Ectodermal cell (in vitro differentiated cells): ENCODE results near the gene SUFU.

Experiments
- H3K27ac ChIP-seq: 2 replicates; pipeline ENCODE4 v1.7.0; 2013; ENCODE audit warnings: mild to moderate bottlenecking, low read depth, low read length; ENCODE audit not compliant: insufficient read depth, poor library complexity, severe bottlenecking
- H3K27me3 ChIP-seq: 2 replicates; pipeline ENCODE4 v1.7.0; 2013; ENCODE audit warnings: mild to moderate bottlenecking, low read length; ENCODE audit not compliant: insufficient read depth, control insufficient read depth, poor library complexity, severe bottlenecking
- H3K36me3 ChIP-seq: one replicate; pipeline ENCODE4 v1.7.0; 2013; ENCODE audit warnings: low read length; ENCODE audit not compliant: control insufficient read depth, insufficient read depth
- H3K4me1 ChIP-seq: one replicate; pipeline ENCODE4 v1.7.0; 2013; ENCODE audit warnings: low read length; ENCODE audit not compliant: control insufficient read depth, insufficient read depth
- H3K4me3 ChIP-seq: 2 replicates; pipeline ENCODE4 v1.7.0; 2013; ENCODE audit warnings: low read depth, low read length, control low read depth; ENCODE audit not compliant: insufficient read depth
- H3K9me3 ChIP-seq: 2 replicates; pipeline ENCODE4 v1.7.0; 2013; ENCODE audit warnings: mild to moderate bottlenecking, low read length, moderate library complexity; ENCODE audit not compliant: control insufficient read depth
- WGBS, 2 experiments: methylation state at CpG; one replicate each; pipeline ENCODE4 v1.1.7; 2013; ENCODE audit warnings: missing lambda C conversion rate in 2 of 2; 5-methylcytosine and 5-hydroxymethylcytosine counted together

The SUFU gene

DNA sequence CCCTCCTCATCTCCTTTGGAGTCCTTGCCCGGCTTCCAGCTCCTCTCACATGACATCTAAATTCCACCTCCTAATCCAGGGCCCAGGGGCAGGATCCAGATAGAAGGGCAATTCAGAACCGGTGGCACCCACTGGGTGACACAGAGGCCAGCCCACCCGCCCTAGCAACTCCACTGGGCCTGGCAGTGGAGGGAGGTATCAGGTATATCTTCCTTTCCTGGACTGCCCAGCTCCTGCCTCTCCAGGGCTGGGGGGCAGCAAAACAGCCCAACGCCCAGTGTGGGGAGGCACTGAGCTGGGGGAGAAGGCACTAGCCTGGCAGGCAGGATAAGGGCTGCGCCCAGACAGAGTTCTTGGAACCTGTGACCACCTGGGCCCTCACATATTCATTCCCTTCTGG, 130.1 kb downstream of the SUFU start:
- no peak overlapping the region for H3K4me3 ChIP-seq
- no peak overlapping the region for H3K27ac ChIP-seq
- H3K9me3 ChIP-seq, result no peaks in the 10 kb centered on the region
- WGBS, 2 experiments, result 91 to 94% methylated on average over 5 of the region's 5 CpGs
- peaks cover 32% of the 10 kb centered on the region for H3K4me1 ChIP-seq
- no peaks in the 10 kb centered on the region for H3K36me3 ChIP-seq
- H3K27me3 ChIP-seq, result no peaks in the 10 kb centered on the region

DNA sequence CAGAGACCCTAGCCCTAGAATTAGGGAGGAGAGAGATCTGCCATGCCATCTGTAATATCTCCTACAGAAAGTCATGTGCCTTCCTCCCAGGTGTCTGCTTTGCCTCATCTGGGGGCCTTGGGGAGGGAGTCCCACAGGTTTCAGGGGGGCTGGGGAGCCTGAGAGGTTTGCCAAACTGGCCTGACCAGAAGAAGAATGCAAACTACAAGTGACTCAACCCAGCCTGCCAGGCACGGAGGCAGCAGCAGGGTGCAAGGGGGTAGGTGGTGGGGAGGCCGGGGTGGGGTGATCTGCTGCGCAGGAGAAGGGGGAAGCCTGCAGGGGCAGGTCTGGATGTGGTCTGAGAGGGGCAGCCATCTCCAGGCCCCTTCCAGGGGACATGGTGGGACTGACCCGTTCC, 130.9 kb downstream of the SUFU start:
- no peaks in the 10 kb centered on the region for H3K9me3 ChIP-seq
- peaks cover 25% of the 10 kb centered on the region for H3K4me1 ChIP-seq
- no peak overlapping the region for H3K27ac ChIP-seq
- no peaks in the 10 kb centered on the region for H3K27me3 ChIP-seq
- H3K4me3 ChIP-seq, result no peak overlapping the region
- no peaks in the 10 kb centered on the region for H3K36me3 ChIP-seq
- WGBS, 2 experiments, result 72 to 78% methylated on average over 4 of the region's 4 CpGs

DNA sequence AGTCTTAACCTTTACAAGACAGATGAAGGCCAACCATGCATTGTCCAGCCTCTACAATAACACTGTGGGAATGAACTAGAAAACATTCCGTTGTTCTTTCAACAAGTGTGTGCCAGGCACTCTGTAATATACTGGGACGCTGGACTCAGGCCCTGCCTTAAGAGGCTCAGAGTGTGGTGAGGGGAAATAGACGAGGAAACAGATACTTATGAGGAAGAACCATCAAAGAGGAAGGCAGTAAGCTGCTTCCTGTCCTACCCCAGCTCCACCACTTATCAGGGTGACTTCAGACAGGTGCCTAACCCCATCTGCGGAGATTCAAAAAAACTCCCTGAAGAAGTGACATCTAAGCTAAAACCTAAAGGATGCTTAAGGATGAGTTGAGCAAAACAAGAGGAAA, 131.6 kb downstream of the SUFU start:
- H3K4me1 ChIP-seq, result peaks cover 19% of the 10 kb centered on the region
- no peaks in the 10 kb centered on the region for H3K9me3 ChIP-seq
- H3K27me3 ChIP-seq, result no peaks in the 10 kb centered on the region
- no peak overlapping the region for H3K4me3 ChIP-seq
- WGBS, 2 experiments, result 81 to 91% methylated on average over 4 of the region's 4 CpGs
- no peaks in the 10 kb centered on the region for H3K36me3 ChIP-seq
- no peak overlapping the region for H3K27ac ChIP-seq

DNA sequence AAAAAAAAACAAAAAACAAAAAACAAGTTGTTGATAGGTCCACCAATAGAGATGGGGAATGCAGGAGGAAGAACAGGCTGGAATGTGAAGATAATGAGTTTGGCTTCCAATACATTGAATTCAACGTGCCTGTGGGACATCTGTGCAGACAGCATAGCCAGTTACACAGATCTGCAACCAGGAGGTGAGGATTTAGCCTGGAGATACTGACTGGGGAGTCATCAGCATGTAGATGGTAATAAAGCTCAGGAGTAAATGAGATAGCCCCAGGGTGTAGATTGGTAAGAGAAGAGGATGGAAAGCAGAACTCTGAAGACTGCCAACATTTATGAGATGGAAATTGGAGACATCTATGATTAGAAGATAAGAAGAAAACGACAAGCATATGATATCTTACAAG, 135.8 kb downstream of the SUFU start:
- Histone ChIP-seq H3K27ac (no peak overlapping the region), H3K4me1 (no peaks in the 10 kb centered on the region), H3K36me3 (no peaks in the 10 kb centered on the region), H3K9me3 (no peaks in the 10 kb centered on the region), H3K4me3 (no peak overlapping the region), H3K27me3 (no peaks in the 10 kb centered on the region)
- 78% methylated on average over 2 of the region's 2 CpGs for WGBS, 2 experiments

DNA sequence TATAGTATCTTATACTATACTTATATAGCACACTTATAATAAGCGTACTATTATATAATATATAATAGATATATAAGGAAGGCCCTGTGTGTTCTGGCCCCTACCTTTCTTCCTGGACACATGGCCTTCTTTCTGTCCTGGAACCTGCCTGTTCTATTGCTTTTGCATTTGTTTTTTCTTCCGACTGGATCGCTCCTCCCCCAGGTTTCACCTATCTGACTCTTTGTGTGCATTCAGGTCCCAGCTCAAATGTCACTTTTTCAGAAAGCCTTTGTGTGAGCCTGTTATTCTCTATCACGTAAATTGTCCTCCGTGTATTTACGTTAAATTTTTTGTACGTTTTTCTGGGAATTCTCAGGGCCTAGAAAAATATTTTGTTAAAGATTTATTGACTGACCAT, 137.6 kb downstream of the SUFU start:
- no peak overlapping the region for H3K27ac ChIP-seq
- H3K4me3 ChIP-seq, result peak overlapping the region; percentile 85
- no peaks in the 10 kb centered on the region for H3K27me3 ChIP-seq
- no peaks in the 10 kb centered on the region for H3K4me1 ChIP-seq
- H3K9me3 ChIP-seq, result no peaks in the 10 kb centered on the region
- 51 to 55% methylated on average over 6 of the region's 7 CpGs for WGBS, 2 experiments
- no peaks in the 10 kb centered on the region for H3K36me3 ChIP-seq

DNA sequence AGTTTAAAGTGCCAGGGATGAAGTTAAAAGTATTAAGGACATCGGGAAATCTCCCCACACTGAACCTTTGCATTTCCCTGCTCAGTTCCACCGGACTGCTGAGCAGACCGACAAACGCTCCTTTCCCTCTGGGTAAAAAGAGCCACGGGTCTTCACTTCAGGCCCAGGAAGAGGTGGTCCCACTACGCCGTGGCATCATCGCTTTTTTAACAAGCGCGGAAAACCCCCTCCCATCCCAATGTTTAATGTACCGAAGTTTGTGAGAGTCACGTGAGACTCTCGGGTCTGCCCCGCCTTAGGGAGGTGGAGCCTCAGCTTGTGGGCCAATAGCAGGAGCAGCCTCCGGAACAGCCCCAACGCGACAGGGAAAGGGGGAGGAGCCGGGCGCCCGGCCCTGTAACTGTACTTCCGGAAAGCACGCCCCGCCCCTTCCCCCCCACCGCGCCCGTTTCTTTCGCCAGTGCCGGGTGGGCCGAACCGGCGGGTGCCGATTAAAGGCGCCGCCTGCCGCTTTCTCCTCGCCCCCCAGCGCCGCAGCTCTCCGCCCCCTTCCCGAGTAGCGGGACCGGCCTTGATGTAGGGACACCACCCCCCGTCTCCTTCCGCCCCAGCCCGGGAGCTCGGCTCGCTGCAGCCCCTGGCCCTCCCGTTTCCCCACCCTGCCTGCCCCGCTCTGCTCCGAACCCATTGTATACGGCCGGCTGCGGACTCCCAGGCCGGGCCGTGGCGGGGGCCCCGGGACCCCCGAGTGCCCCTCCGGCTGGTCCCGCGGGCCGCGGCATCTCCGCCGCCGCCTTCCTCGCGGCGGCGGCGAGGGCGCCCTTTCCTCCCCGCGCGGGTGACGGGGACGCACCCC, 138.3 kb downstream of the SUFU start:
- WGBS, 2 experiments, result 0 to 1% methylated on average over 77 of the region's 77 CpGs

DNA sequence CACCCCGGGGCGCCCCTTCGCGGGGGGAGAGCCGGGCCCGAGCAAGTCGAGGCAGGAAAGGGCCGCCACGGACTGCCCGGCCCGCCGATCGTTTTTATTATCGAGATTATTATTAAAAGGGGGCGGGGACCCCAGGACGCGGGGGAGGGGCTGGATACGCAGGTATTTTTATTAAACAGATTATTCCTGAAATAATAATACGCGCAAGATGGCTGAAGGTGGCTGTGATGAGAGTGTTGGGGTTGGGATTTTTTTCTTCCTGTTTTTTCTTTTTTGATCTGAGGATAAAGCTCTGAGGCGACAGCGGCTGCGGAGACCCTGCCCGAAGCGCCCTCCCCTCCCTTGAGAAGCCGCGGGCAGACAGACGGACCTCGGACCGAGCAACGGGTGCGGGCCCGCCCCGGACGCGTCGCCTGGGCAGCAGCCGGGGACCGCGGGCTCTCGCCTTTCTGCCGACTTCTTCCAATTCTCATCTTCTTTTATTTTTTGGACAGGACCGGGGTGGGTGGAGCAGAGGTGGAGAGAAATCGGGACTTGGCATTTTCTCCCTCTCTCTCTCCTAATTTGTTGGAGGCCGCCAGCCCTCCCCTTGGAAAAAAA, 139.1 kb downstream of the SUFU start:
- Histone ChIP-seq H3K9me3 (no peaks in the 10 kb centered on the region), H3K36me3 (no peaks in the 10 kb centered on the region), H3K27ac (peak overlapping the region; percentile 95), H3K27me3 (no peaks in the 10 kb centered on the region), H3K4me3 (peak overlapping the region; percentile 85), H3K4me1 (peaks cover 10% of the 10 kb centered on the region)
- 0 to 1% methylated on average over 44 to 45 of the region's 45 CpGs for WGBS, 2 experiments

More for the DNA sequence above, 138.3 kb downstream of the SUFU start:
- Histone ChIP-seq H3K4me3 (peak overlapping the region; percentile 85), H3K27me3 (no peaks in the 10 kb centered on the region), H3K9me3 (no peaks in the 10 kb centered on the region), H3K4me1 (peaks cover 3% of the 10 kb centered on the region), H3K27ac (peak overlapping the region; percentile 95), H3K36me3 (no peaks in the 10 kb centered on the region)

DNA sequence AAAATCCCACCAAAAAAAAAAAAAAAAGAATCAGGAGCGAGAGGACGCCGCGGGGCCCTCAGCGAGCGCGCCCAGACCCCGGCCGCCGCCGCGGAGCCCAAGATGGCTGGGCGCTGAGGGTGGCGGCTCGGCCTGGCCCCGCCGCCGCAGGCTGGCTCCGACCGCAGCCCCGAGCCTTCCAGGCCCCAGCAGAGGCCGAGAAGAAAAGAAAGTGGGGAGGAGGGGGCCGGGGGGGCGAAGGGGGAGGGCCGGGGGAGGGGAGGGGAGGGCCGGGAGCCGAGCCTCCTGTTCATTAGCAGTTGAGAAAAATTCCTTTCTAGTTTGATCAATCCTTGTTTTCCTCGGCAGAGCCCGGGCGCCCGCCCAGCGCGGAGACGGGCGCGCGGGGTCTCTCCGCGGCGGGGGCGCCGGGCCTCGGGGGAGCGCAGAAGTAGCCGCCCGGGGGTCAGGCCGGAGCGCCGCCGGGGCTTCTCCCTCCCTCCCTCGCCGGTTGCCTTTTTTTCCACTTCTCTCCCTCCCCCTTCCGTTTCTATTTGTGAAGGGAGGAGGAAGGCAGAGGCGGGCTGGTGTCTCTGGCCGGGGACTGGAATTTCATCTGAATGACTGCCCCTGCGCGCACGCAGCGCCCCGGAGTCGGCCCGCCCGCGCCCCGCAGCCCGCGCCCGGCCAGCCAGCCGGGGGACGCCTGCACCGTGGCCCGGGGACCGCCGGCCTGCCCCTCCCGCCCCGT, 139.7 kb downstream of the SUFU start:
- peak overlapping the region; percentile 95 for H3K27ac ChIP-seq
- no peaks in the 10 kb centered on the region for H3K27me3 ChIP-seq
- 0% methylated on average over 64 to 71 of the region's 76 CpGs for WGBS, 2 experiments

DNA sequence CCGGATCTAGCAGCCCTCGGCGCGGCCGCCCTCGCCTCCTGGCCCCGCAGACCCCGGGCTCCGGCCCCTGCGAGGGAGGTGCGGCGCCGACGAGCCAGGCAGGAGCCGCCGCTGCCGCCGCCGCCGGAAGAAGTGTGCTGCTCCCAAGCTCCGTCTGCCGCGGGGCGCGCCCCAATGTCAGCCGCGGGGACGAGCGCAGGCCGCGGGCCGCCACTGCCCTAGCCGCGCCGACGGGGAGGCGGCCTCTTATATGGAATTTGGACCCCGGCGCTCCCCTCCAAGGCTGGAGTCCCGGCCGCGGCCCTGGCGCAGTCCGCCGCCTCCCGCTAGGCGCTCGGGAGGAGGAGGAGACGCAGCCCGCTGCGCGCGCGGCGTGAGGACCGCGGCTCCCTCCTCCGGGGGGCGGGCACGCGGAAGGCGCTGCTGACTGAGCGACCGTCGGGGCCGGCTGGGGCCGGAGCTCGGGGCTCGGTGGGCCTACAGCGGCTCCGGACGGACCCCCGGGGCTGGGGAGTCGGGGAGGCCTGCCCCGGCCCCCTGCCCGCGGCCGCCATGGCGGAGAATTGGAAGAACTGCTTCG, 140.4 kb downstream of the SUFU start, which contains the start of gene TRIM8:
TRIM8 (plus strand) TSS at position 414 of the 580 bp plus-strand sequence; CDS start at position 553, 139 bp downstream.
- H3K36me3 ChIP-seq, result no peaks in the 10 kb centered on the region
- H3K9me3 ChIP-seq, result no peaks in the 10 kb centered on the region
- peaks cover 24% of the 10 kb centered on the region for H3K4me1 ChIP-seq
- peak within 1 kb of the TSS; percentile 95 for H3K27ac ChIP-seq
- peak within 1 kb of the TSS; percentile 85 for H3K4me3 ChIP-seq
- no peaks in the 10 kb centered on the region for H3K27me3 ChIP-seq
- 0% methylated on average over 80 of the region's 80 CpGs for WGBS, 2 experiments

More for the DNA sequence above, 139.7 kb downstream of the SUFU start:
- Histone ChIP-seq H3K4me3 (peak overlapping the region; percentile 85), H3K4me1 (peaks cover 17% of the 10 kb centered on the region), H3K9me3 (no peaks in the 10 kb centered on the region), H3K36me3 (no peaks in the 10 kb centered on the region)
